ENCODE measurements around the gene AK2.

Gene AK2

DNA sequence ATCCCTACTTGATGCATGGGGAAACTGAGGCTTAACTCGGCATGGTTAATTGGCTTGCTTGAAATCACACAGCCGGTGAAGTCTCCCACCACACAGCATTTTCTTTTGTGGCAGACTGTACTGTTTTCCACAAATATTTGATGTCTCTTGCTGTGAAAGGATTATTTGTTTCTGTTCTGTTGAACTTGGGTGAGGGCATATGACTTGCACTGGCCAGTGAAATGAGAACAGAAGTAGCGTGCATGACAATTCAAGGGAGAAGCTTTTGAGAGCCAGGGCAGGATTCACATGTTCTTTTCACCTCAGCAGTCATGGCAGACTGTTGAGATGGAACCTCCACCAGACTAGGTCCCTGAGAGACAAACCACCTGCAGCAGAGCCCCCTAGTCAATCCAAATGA, 11.7 kb upstream of the AK2 start:
- no peak for ATAC-seq
- TF ChIP-seq ZNF70 (CRISPR knock-in tag; IDR thresholded peaks at IDR 0.05) (no peak), TOX (CRISPR knock-in tag; IDR thresholded peaks at IDR 0.05; ENCODE audit: borderline replicate concordance) (no peak), GLIS3 (CRISPR knock-in tag; IDR thresholded peaks at IDR 0.05) (no peak), TCF4 (CRISPR knock-in tag; IDR thresholded peaks at IDR 0.05; ENCODE audit: borderline replicate concordance) (no peak), ZC3H10 (CRISPR knock-in tag; IDR thresholded peaks at IDR 0.05) (no peak), ZNF8 (CRISPR knock-in tag; IDR thresholded peaks at IDR 0.05) (no peak), PPARA (CRISPR knock-in tag; IDR thresholded peaks at IDR 0.05; ENCODE audit: borderline replicate concordance) (no peak), ISL1 (CRISPR knock-in tag; IDR thresholded peaks at IDR 0.05) (no peak), ESRRG (CRISPR knock-in tag; IDR thresholded peaks at IDR 0.05) (no peak), ZNF565 (CRISPR knock-in tag; conservative IDR thresholded peaks at IDR 0.05; ENCODE audit: low read depth) (no peak)
- TF ChIP-seq, protein P1, sequence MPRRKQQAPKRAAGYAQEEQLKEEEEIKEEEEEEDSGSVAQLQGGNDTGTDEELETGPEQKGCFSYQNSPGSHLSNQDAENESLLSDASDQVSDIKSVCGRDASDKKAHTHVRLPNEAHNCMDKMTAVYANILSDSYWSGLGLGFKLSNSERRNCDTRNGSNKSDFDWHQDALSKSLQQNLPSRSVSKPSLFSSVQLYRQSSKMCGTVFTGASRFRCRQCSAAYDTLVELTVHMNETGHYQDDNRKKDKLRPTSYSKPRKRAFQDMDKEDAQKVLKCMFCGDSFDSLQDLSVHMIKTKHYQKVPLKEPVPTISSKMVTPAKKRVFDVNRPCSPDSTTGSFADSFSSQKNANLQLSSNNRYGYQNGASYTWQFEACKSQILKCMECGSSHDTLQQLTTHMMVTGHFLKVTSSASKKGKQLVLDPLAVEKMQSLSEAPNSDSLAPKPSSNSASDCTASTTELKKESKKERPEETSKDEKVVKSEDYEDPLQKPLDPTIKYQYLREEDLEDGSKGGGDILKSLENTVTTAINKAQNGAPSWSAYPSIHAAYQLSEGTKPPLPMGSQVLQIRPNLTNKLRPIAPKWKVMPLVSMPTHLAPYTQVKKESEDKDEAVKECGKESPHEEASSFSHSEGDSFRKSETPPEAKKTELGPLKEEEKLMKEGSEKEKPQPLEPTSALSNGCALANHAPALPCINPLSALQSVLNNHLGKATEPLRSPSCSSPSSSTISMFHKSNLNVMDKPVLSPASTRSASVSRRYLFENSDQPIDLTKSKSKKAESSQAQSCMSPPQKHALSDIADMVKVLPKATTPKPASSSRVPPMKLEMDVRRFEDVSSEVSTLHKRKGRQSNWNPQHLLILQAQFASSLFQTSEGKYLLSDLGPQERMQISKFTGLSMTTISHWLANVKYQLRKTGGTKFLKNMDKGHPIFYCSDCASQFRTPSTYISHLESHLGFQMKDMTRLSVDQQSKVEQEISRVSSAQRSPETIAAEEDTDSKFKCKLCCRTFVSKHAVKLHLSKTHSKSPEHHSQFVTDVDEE (CRISPR knock-in tag; IDR thresholded peaks at IDR 0.05) = no peak
- TF ChIP-seq, protein P2, sequence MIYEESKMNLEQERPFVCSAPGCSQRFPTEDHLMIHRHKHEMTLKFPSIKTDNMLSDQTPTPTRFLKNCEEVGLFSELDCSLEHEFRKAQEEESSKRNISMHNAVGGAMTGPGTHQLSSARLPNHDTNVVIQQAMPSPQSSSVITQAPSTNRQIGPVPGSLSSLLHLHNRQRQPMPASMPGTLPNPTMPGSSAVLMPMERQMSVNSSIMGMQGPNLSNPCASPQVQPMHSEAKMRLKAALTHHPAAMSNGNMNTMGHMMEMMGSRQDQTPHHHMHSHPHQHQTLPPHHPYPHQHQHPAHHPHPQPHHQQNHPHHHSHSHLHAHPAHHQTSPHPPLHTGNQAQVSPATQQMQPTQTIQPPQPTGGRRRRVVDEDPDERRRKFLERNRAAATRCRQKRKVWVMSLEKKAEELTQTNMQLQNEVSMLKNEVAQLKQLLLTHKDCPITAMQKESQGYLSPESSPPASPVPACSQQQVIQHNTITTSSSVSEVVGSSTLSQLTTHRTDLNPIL (CRISPR knock-in tag; IDR thresholded peaks at IDR 0.05; ENCODE audit: low read depth) = no peak
- TF ChIP-seq, protein P3, sequence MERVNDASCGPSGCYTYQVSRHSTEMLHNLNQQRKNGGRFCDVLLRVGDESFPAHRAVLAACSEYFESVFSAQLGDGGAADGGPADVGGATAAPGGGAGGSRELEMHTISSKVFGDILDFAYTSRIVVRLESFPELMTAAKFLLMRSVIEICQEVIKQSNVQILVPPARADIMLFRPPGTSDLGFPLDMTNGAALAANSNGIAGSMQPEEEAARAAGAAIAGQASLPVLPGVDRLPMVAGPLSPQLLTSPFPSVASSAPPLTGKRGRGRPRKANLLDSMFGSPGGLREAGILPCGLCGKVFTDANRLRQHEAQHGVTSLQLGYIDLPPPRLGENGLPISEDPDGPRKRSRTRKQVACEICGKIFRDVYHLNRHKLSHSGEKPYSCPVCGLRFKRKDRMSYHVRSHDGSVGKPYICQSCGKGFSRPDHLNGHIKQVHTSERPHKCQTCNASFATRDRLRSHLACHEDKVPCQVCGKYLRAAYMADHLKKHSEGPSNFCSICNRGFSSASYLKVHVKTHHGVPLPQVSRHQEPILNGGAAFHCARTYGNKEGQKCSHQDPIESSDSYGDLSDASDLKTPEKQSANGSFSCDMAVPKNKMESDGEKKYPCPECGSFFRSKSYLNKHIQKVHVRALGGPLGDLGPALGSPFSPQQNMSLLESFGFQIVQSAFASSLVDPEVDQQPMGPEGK (CRISPR knock-in tag; IDR thresholded peaks at IDR 0.05; ENCODE audit: borderline replicate concordance) = no peak

DNA sequence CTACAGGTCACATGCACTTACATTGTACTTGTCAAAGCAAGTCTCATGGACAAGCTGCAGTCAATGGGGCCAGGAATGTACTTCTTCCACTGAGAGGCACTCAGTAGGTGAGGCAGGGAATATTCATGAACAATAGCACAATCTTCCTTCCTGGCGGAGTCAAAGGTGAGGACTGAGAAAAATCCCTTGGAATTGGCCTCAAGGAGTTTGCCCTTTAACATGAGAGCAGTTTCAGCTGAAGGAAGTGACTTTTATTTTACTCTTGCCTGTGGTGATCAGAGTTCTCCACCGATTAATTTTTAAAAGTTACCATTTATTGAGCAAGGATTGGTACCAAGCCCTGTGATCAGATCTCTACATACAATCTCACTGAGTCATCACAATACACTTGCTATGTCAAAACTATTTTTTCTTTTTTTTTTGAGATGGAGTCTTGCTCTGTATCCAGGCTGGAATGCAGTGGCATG, 11.2 kb upstream of the AK2 start:
- TF ChIP-seq ISL1 (CRISPR knock-in tag; IDR thresholded peaks at IDR 0.05) = no peak
- no peak for TF ChIP-seq PPARA (CRISPR knock-in tag; IDR thresholded peaks at IDR 0.05; ENCODE audit: borderline replicate concordance)
- TF ChIP-seq TCF4 (CRISPR knock-in tag; IDR thresholded peaks at IDR 0.05; ENCODE audit: borderline replicate concordance) = no peak
- no peak for TF ChIP-seq BACH2 (CRISPR knock-in tag; IDR thresholded peaks at IDR 0.05; ENCODE audit: borderline replicate concordance)
- TF ChIP-seq ARNTL (CRISPR knock-in tag; IDR thresholded peaks at IDR 0.05; ENCODE audit: borderline replicate concordance, low read depth) = no peak
- TF ChIP-seq, protein P3 (CRISPR knock-in tag; IDR thresholded peaks at IDR 0.05; ENCODE audit: borderline replicate concordance) = no peak
- no peak for TF ChIP-seq ZFP30 (CRISPR knock-in tag; IDR thresholded peaks at IDR 0.05)
- TF ChIP-seq ZC3H10 (CRISPR knock-in tag; IDR thresholded peaks at IDR 0.05) = no peak
- TF ChIP-seq, protein P1 (CRISPR knock-in tag; IDR thresholded peaks at IDR 0.05) = no peak
- TF ChIP-seq GLIS3 (CRISPR knock-in tag; IDR thresholded peaks at IDR 0.05) = no peak
- TF ChIP-seq, protein P4, sequence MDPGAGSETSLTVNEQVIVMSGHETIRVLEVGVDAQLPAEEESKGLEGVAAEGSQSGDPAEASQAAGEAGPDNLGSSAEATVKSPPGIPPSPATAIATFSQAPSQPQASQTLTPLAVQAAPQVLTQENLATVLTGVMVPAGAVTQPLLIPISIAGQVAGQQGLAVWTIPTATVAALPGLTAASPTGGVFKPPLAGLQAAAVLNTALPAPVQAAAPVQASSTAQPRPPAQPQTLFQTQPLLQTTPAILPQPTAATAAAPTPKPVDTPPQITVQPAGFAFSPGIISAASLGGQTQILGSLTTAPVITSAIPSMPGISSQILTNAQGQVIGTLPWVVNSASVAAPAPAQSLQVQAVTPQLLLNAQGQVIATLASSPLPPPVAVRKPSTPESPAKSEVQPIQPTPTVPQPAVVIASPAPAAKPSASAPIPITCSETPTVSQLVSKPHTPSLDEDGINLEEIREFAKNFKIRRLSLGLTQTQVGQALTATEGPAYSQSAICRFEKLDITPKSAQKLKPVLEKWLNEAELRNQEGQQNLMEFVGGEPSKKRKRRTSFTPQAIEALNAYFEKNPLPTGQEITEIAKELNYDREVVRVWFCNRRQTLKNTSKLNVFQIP (CRISPR knock-in tag; IDR thresholded peaks at IDR 0.05; ENCODE audit: borderline replicate concordance, low read depth) = no peak
- TF ChIP-seq OSR1 (CRISPR knock-in tag; IDR thresholded peaks at IDR 0.05) = no peak
- no peak for TF ChIP-seq ZNF565 (CRISPR knock-in tag; conservative IDR thresholded peaks at IDR 0.05; ENCODE audit: low read depth)
- TF ChIP-seq TOX (CRISPR knock-in tag; IDR thresholded peaks at IDR 0.05; ENCODE audit: borderline replicate concordance) = no peak
- peak; percentile 78 for ATAC-seq

All from SK-N-SH treated with all-trans-retinoic acid at 6 μM for 48 hours (cell line).